ENCODE measurements around the gene JMJD1C. TPM values are rescaled to one million over a fixed set of nuclear protein-coding genes. Genes with fewer than 3 reads are reported as not detected.

Gene JMJD1C
- total RNA-seq, 1 donor from 2014 or later = 84.2 TPM

- intact Hi-C loops (cut with DNase I) = no loop called here
- ATAC-seq (no peak), DNase-seq (no peak)
- no peaks in the 10 kb centered on the region for H3K27me3 ChIP-seq
- no peaks in the 10 kb centered on the region for H3K9me3 ChIP-seq
- H3K36me3 ChIP-seq = no peaks in the 10 kb centered on the region
- no peak for TF ChIP-seq CTCF (IDR thresholded peaks at IDR 0.05)
- no peak overlapping the region for H3K4me3 ChIP-seq
- peaks cover 18% of the 10 kb centered on the region for H3K4me1 ChIP-seq
- H3K27ac ChIP-seq = no peak overlapping the region
These were observed 190.7 kb downstream of the JMJD1C start for GRCh38 chr10:63275094-63275493.

GRCh38 chr10:63273577-63273976 is 192.2 kb downstream of the JMJD1C start:
- ATAC-seq (peak; percentile 31), DNase-seq (no peak)
- Histone ChIP-seq H3K27me3 (no peaks in the 10 kb centered on the region), H3K9me3 (no peaks in the 10 kb centered on the region), H3K4me3 (no peak overlapping the region), H3K36me3 (no peaks in the 10 kb centered on the region), H3K27ac (peak overlapping the region; percentile 51), H3K4me1 (peaks cover 23% of the 10 kb centered on the region)
- TF ChIP-seq CTCF (IDR thresholded peaks at IDR 0.05) = no peak
- intact Hi-C loops (cut with DNase I) = no loop called here

GRCh38 chr10:63268798-63269503 is 196.8 kb downstream of the JMJD1C start:
- DNase-seq (no peak), ATAC-seq (peak; percentile 98)
- H3K27ac ChIP-seq = peak overlapping the region; percentile 90
- TF ChIP-seq CTCF (IDR thresholded peaks at IDR 0.05) = peak; percentile 21
- no peaks in the 10 kb centered on the region for H3K36me3 ChIP-seq
- peak overlapping the region; percentile 54 for H3K4me3 ChIP-seq
- H3K9me3 ChIP-seq = no peaks in the 10 kb centered on the region
- H3K4me1 ChIP-seq = peaks cover 24% of the 10 kb centered on the region
- H3K27me3 ChIP-seq = no peaks in the 10 kb centered on the region
- intact Hi-C loops (cut with DNase I) = no loop called here

GRCh38 chr10:63268149-63268797 is 197.5 kb downstream of the JMJD1C start:
- Histone ChIP-seq H3K36me3 (no peaks in the 10 kb centered on the region), H3K27me3 (no peaks in the 10 kb centered on the region), H3K27ac (peak overlapping the region; percentile 90), H3K4me3 (peak overlapping the region; percentile 54), H3K4me1 (peaks cover 22% of the 10 kb centered on the region), H3K9me3 (no peaks in the 10 kb centered on the region)
- TF ChIP-seq CTCF (IDR thresholded peaks at IDR 0.05) = no peak
- no peak for DNase-seq
- intact Hi-C loops (cut with DNase I) = no loop called here
- ATAC-seq = no peak

- intact Hi-C loops (cut with DNase I) = no loop called here
- TF ChIP-seq CTCF (IDR thresholded peaks at IDR 0.05) = no peak
- Histone ChIP-seq H3K27ac (peak overlapping the region; percentile 90), H3K4me1 (peaks cover 26% of the 10 kb centered on the region), H3K4me3 (peak overlapping the region; percentile 54), H3K27me3 (no peaks in the 10 kb centered on the region), H3K36me3 (no peaks in the 10 kb centered on the region), H3K9me3 (no peaks in the 10 kb centered on the region)
- no peak for DNase-seq
- peak; percentile 47 for ATAC-seq
These were observed 198.2 kb downstream of the JMJD1C start for GRCh38 chr10:63267414-63268148.
